Activated CD8-positive, alpha-beta T cell treated with anti-CD3 and anti-CD28 coated beads for 36 hours (primary cell): Measurements from ENCODE around the gene BLACAT1. TPM values are rescaled to one million over a fixed set of nuclear protein-coding genes. Genes with fewer than 3 reads are reported as not detected.
A peak's percentile ranks its signal among the peaks of the same experiment; 100 is the strongest.

Experiments used
- ATAC-seq: fragments of 200-7000 bp; cut with Tn5 transposase; one replicate; pipeline ENCODE4 v1.10.0; 2021; ENCODE audit warnings: mild to moderate bottlenecking, moderate library complexity
- CTCF ChIA-PET: fragments of 350-600 bp; sonication (Branson Sonifier 250); formaldehyde crosslinking; loops from one replicate; lab custom pipeline; 2021; ENCODE audit warnings: antibody characterized with exemption; lab: Charles Lee
- POLR2A ChIA-PET: fragments of 350-600 bp; sonication (Branson Sonifier 250); formaldehyde crosslinking; loops from one replicate; lab custom pipeline; 2021; ENCODE audit warnings: antibody characterized with exemption; lab: Charles Lee
- DNase-seq: peaks from one replicate; pipeline ENCODE4 v3.0.0-alpha.2; 2020
- H3K27ac Mint-ChIP-seq: one replicate; pipeline ENCODE4 v1.8.0; 2021; ENCODE audit warnings: mild to moderate bottlenecking, mixed read lengths
- H3K27me3 Mint-ChIP-seq: one replicate; pipeline ENCODE4 v1.8.0; 2021; ENCODE audit warnings: mixed read lengths
- H3K36me3 Mint-ChIP-seq: one replicate; pipeline ENCODE4 v1.8.0; 2021; ENCODE audit warnings: low read depth, mixed read lengths
- H3K4me1 Mint-ChIP-seq: one replicate; pipeline ENCODE4 v1.8.0; 2021; ENCODE audit warnings: low read depth, mixed read lengths
- H3K4me3 Mint-ChIP-seq: one replicate; pipeline ENCODE4 v1.8.0; 2021; ENCODE audit warnings: mild to moderate bottlenecking, moderate library complexity, mixed read lengths
- H3K9me3 Mint-ChIP-seq: one replicate; pipeline ENCODE4 v1.8.0; 2021; ENCODE audit warnings: mixed read lengths
- CTCF ChIP-seq: fragments of 200-600 bp; IDR thresholded peaks from one replicate; pipeline ENCODE4 v1.8.0; 2022; ENCODE audit warnings: antibody characterized with exemption, mild to moderate bottlenecking
- intact Hi-C: fragments of 100-400 bp; cut with micrococcal nuclease; formaldehyde crosslinking; loops from one replicate; pipeline ENCODE4 v1.10.0; 2022
- total RNA-seq, 2 experiments: library from RNA; stranded (reverse); gene quantifications; one replicate each; pipeline ENCODE4 v1.2.3, GENCODE V29; 2021

The BLACAT1 gene
- total RNA-seq, 2 experiments from 2014 or later: 0.13 TPM; not detected in 1

- H3K27ac Mint-ChIP-seq: no peak overlapping the region
- H3K36me3 Mint-ChIP-seq: no peaks in the 10 kb centered on the region
- ATAC-seq: no peak
Measured at GRCh38 chr1:205450448-205450847, 5.4 kb downstream of the BLACAT1 start.

DNA sequence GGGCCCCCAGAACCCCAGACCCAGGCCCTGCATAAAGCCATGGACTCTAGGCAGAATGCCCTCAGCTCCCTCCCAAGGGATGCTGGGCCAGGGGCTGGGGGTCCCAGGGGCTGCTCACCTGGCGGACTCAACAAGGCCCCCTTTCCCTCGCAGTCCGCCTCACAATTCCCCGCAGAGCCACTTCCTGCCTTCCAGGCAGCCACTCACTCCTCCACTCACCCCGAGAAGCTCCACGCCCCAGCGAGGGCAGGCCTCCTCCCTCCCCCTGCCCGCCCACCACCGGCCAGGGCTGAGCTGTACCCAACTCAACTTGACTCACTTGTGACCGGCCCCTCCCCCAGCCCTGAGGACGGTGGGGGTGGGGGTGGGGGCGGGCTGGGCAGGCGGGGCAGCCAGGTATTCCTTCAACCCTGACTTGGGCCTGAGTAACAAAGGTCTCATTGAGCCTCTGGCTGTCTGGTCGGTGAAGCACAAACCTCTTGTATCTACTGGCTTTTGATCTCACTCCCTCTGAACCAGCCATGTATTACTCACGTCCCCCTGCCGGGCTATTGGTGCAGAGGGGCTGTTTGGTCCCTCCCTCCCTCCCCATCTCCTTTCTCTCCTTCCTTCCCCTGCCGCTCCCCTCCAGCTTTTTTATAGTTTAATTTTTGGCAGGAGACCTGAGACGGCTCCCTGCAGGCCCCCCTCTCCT lies 5.9 kb downstream of the BLACAT1 start:
- peak overlapping the region; percentile 77 for H3K27ac Mint-ChIP-seq
- DNase-seq: peak; percentile 62

More at GRCh38 chr1:205450448-205450847, 5.4 kb downstream of the BLACAT1 start:
- no peaks in the 10 kb centered on the region for H3K9me3 Mint-ChIP-seq
- no peak for DNase-seq
- H3K27me3 Mint-ChIP-seq: peaks cover 28% of the 10 kb centered on the region
- ChIA-PET CTCF (interaction anchor here (0.8 to 1.7 kb wide), 2 partner anchors 10 to 114 kb away, joined by 3 to 4 read pairs; no protein-coding TSS in a partner anchor), POLR2A (interaction anchor here (1.2 kb wide), 1 partner anchor 9 kb away, joined by 4 read pairs; no protein-coding TSS in a partner anchor)
- H3K4me1 Mint-ChIP-seq: peaks cover 5% of the 10 kb centered on the region
- no peak for TF ChIP-seq CTCF
- H3K4me3 Mint-ChIP-seq: no peak overlapping the region
- intact Hi-C loops: no loop called here

GRCh38 chr1:205449254-205449749 lies 6.5 kb downstream of the BLACAT1 start:
- peak overlapping the region; percentile 32 for H3K4me3 Mint-ChIP-seq
- CTCF ChIA-PET: interaction anchor here (1.1 to 1.7 kb wide), 5 partner anchors 8 to 52 kb away, joined by 3 to 6 read pairs (median 4); no protein-coding TSS in a partner anchor
- H3K27me3 Mint-ChIP-seq: peaks cover 23% of the 10 kb centered on the region
- DNase-seq: no peak
- H3K36me3 Mint-ChIP-seq: no peaks in the 10 kb centered on the region
- intact Hi-C loops: no loop called here
- POLR2A ChIA-PET: interaction anchor here (1.2 kb wide), 1 partner anchor 8 kb away, joined by 4 read pairs; no protein-coding TSS in a partner anchor
- no peaks in the 10 kb centered on the region for H3K9me3 Mint-ChIP-seq
- no peak for TF ChIP-seq CTCF
- no peak for ATAC-seq
- H3K27ac Mint-ChIP-seq: peak overlapping the region; percentile 77
- H3K4me1 Mint-ChIP-seq: peaks cover 5% of the 10 kb centered on the region

More for the DNA sequence above, 5.9 kb downstream of the BLACAT1 start:
- POLR2A ChIA-PET: interaction anchor here (1.2 kb wide), 1 partner anchor 9 kb away, joined by 4 read pairs; no protein-coding TSS in a partner anchor
- intact Hi-C loops: no loop called here
- H3K4me3 Mint-ChIP-seq: peak overlapping the region; percentile 32
- ATAC-seq: peak; percentile 93
- peaks cover 28% of the 10 kb centered on the region for H3K27me3 Mint-ChIP-seq
- TF ChIP-seq CTCF: no peak
- H3K4me1 Mint-ChIP-seq: peaks cover 5% of the 10 kb centered on the region
- CTCF ChIA-PET: interaction anchor here (1.1 to 1.7 kb wide), 3 partner anchors 9 to 36 kb away, joined by 3 to 6 read pairs (median 4); no protein-coding TSS in a partner anchor
- H3K9me3 Mint-ChIP-seq: no peaks in the 10 kb centered on the region
- no peaks in the 10 kb centered on the region for H3K36me3 Mint-ChIP-seq

GRCh38 chr1:205448540-205449253 lies 7.1 kb downstream of the BLACAT1 start:
- POLR2A ChIA-PET: no interaction called here
- CTCF ChIA-PET: interaction anchor here (1.1 to 1.7 kb wide), 6 partner anchors 8 to 263 kb away, joined by 3 to 6 read pairs (median 4); no protein-coding TSS in a partner anchor
- ATAC-seq: no peak

More at GRCh38 chr1:205448540-205449253, 7.1 kb downstream of the BLACAT1 start:
- Mint-ChIP-seq H3K27me3 (peaks cover 19% of the 10 kb centered on the region), H3K9me3 (no peaks in the 10 kb centered on the region), H3K36me3 (no peaks in the 10 kb centered on the region), H3K4me3 (no peak overlapping the region), H3K27ac (peak overlapping the region; percentile 63), H3K4me1 (peaks cover 5% of the 10 kb centered on the region)
- no peak for TF ChIP-seq CTCF
- DNase-seq: no peak
- intact Hi-C loops: no loop called here
